Neutrophil (primary cell): ENCODE data around the gene RGPD8.

Experiments used
- H3K27ac ChIP-seq: fragments of 200-600 bp; sonication (generic); 2 replicates; pipeline ENCODE4 v1.5.1; 2016; ENCODE audit warnings: mild to moderate bottlenecking, moderate library complexity
- H3K27me3 ChIP-seq: fragments of 200-600 bp; sonication (generic); 2 replicates; pipeline ENCODE4 v1.6.0; 2016; ENCODE audit warnings: mild to moderate bottlenecking
- H3K36me3 ChIP-seq: fragments of 200-600 bp; sonication (generic); 2 replicates; pipeline ENCODE4 v1.5.1; 2017
- H3K4me1 ChIP-seq, 2 experiments: fragments of 200-600 bp in 1 of 2; sonication (generic) in 1 of 2; 1 replicate in 1 of 2; 2 replicates in 1 of 2; pipeline versions ENCODE4 v1.5.1 to v1.6.1; 2013 to 2016; ENCODE audit warnings: low read depth in 1 of 2, low read length in 1 of 2, mild to moderate bottlenecking in 1 of 2, moderate library complexity in 1 of 2; ENCODE audit not compliant: control insufficient read depth in 1 of 2, insufficient read depth in 1 of 2
- H3K4me3 ChIP-seq, 2 experiments: fragments of 200-600 bp in 1 of 2; sonication (generic) in 1 of 2; 1 replicate in 1 of 2; 2 replicates in 1 of 2; pipeline ENCODE4 v1.5.1; 2013 to 2016; ENCODE audit warnings: low read depth in 1 of 2, low read length in 1 of 2, mild to moderate bottlenecking in 1 of 2, moderate library complexity in 1 of 2
- H3K9me3 ChIP-seq: fragments of 200-600 bp; sonication (generic); 2 replicates; pipeline ENCODE4 v1.5.1; 2016
- CTCF ChIP-seq: fragments of 200-600 bp; sonication (generic); IDR thresholded peaks from 2 replicates; pipeline ENCODE4 v1.5.1; 2016; ENCODE audit warnings: antibody characterized with exemption

Gene RGPD8

GRCh38 chr2:112480530-112481049 lies 47.1 kb upstream of the RGPD8 start:
- no peak for TF ChIP-seq CTCF
- no peaks in the 10 kb centered on the region for H3K36me3 ChIP-seq
- peaks cover 5% of the 10 kb centered on the region for H3K27me3 ChIP-seq
- H3K27ac ChIP-seq, result peak overlapping the region; percentile 92
- H3K4me3 ChIP-seq, result peak overlapping the region; percentile 73 to 83
- H3K4me1 ChIP-seq, result peaks cover 23 to 28% of the 10 kb centered on the region in 2 experiments
- H3K9me3 ChIP-seq, result no peaks in the 10 kb centered on the region

- H3K36me3 ChIP-seq, result no peaks in the 10 kb centered on the region
- no peaks in the 10 kb centered on the region for H3K27me3 ChIP-seq
- H3K27ac ChIP-seq, result no peak overlapping the region
- no peaks in the 10 kb centered on the region for H3K9me3 ChIP-seq
- H3K4me3 ChIP-seq, result no peak overlapping the region
- peaks cover 9 to 11% of the 10 kb centered on the region in 2 experiments for H3K4me1 ChIP-seq
- no peak for TF ChIP-seq CTCF
Measured at GRCh38 chr2:112476434-112476833, 43.0 kb upstream of the RGPD8 start.

GRCh38 chr2:112474844-112475486 lies 41.5 kb upstream of the RGPD8 start:
- Histone ChIP-seq H3K36me3 (no peaks in the 10 kb centered on the region), H3K4me1 (no peaks in the 10 kb centered on the region), H3K9me3 (no peaks in the 10 kb centered on the region), H3K27me3 (no peaks in the 10 kb centered on the region), H3K27ac (no peak overlapping the region), H3K4me3 (no peak overlapping the region)
- no peak for TF ChIP-seq CTCF

GRCh38 chr2:112472547-112473263 lies 39.3 kb upstream of the RGPD8 start:
- H3K4me3 ChIP-seq, result no peak overlapping the region
- H3K9me3 ChIP-seq, result no peaks in the 10 kb centered on the region
- H3K36me3 ChIP-seq, result no peaks in the 10 kb centered on the region
- H3K27me3 ChIP-seq, result no peaks in the 10 kb centered on the region
- H3K4me1 ChIP-seq, result no peaks in the 10 kb centered on the region
- H3K27ac ChIP-seq, result no peak overlapping the region
- no peak for TF ChIP-seq CTCF

GRCh38 chr2:112465382-112465781 lies 31.9 kb upstream of the RGPD8 start:
- peaks cover 26% of the 10 kb centered on the region for H3K27me3 ChIP-seq
- no peaks in the 10 kb centered on the region for H3K4me1 ChIP-seq
- H3K27ac ChIP-seq, result no peak overlapping the region
- H3K4me3 ChIP-seq, result no peak overlapping the region
- no peaks in the 10 kb centered on the region for H3K9me3 ChIP-seq
- no peak for TF ChIP-seq CTCF
- no peaks in the 10 kb centered on the region for H3K36me3 ChIP-seq
